Mucosa of rectum (tissue), 2 donors: ENCODE results near the gene ATP7B.

ENCODE experiments used
- H3K27ac ChIP-seq, 2 donors: one replicate each; pipeline ENCODE4 v1.7.0; 2013; ENCODE audit warnings: inconsistent platforms in 2 of 2, low read depth in 2 of 2, low read length in 2 of 2
- H3K27me3 ChIP-seq, 2 donors: one replicate each; pipeline ENCODE4 v1.7.0; 2013; ENCODE audit warnings: low read length in 2 of 2; ENCODE audit not compliant: control insufficient read depth in 2 of 2, insufficient read depth in 2 of 2
- H3K36me3 ChIP-seq, 2 donors: one replicate each; pipeline ENCODE4 v1.7.0; 2013; ENCODE audit warnings: low read length in 2 of 2; ENCODE audit not compliant: control insufficient read depth in 2 of 2, insufficient read depth in 2 of 2
- H3K4me1 ChIP-seq, 2 donors: one replicate each; pipeline ENCODE4 v1.7.0; 2013; ENCODE audit warnings: low read length in 2 of 2, mild to moderate bottlenecking in 1 of 2; ENCODE audit not compliant: control insufficient read depth in 2 of 2, insufficient read depth in 2 of 2
- H3K4me3 ChIP-seq, 2 donors: one replicate each; pipeline ENCODE4 v1.7.0; 2013; ENCODE audit warnings: low read length in 2 of 2
- H3K9ac ChIP-seq, 2 donors: one replicate each; pipeline ENCODE4 v1.7.0; 2013; ENCODE audit warnings: low read length in 2 of 2, low read depth in 1 of 2, mild to moderate bottlenecking in 1 of 2
- H3K9me3 ChIP-seq, 2 donors: one replicate each; pipeline ENCODE4 v1.7.0; 2013; ENCODE audit warnings: low read length in 2 of 2; ENCODE audit not compliant: control insufficient read depth in 2 of 2
- donor health status: healthy.
- donor health status: Normal muscosa, but diverticular disease.

Gene ATP7B

GRCh38 chr13:52029569-52029968 is 18.3 kb upstream of the ATP7B start:
- Histone ChIP-seq H3K4me3 (no peak overlapping the region), H3K36me3 (peaks cover 9 to 26% of the 10 kb centered on the region in 2 donors), H3K4me1 (no peaks in the 10 kb centered on the region), H3K9ac (no peak overlapping the region), H3K9me3 (no peaks in the 10 kb centered on the region), H3K27me3 (no peaks in the 10 kb centered on the region), H3K27ac (no peak overlapping the region)

- Histone ChIP-seq H3K4me1 (no peaks in the 10 kb centered on the region), H3K4me3 (no peak overlapping the region), H3K27ac (no peak overlapping the region), H3K36me3 (peaks cover 15 to 34% of the 10 kb centered on the region in 2 donors), H3K9me3 (no peaks in the 10 kb centered on the region), H3K27me3 (no peaks in the 10 kb centered on the region), H3K9ac (no peak overlapping the region)
These were observed 16.6 kb upstream of the ATP7B start for GRCh38 chr13:52027832-52028231.

GRCh38 chr13:52026246-52026626 is 15.0 kb upstream of the ATP7B start:
- no peaks in the 10 kb centered on the region for H3K4me1 ChIP-seq
- H3K9ac ChIP-seq: no peak overlapping the region
- no peaks in the 10 kb centered on the region for H3K27me3 ChIP-seq
- H3K27ac ChIP-seq: no peak overlapping the region
- no peaks in the 10 kb centered on the region for H3K9me3 ChIP-seq
- no peak overlapping the region for H3K4me3 ChIP-seq
- H3K36me3 ChIP-seq: peaks cover 21 to 45% of the 10 kb centered on the region in 2 donors

GRCh38 chr13:52025475-52026245 is 14.4 kb upstream of the ATP7B start:
- Histone ChIP-seq H3K36me3 (peaks cover 22 to 51% of the 10 kb centered on the region in 2 donors), H3K4me3 (no peak overlapping the region), H3K27ac (no peak overlapping the region), H3K27me3 (no peaks in the 10 kb centered on the region), H3K9ac (no peak overlapping the region), H3K4me1 (no peaks in the 10 kb centered on the region), H3K9me3 (no peaks in the 10 kb centered on the region)

GRCh38 chr13:52024481-52024880 is 13.2 kb upstream of the ATP7B start, which contains the start of gene UTP14C:
Gene UTP14C (plus strand): TSS chr13:52024691. CDS start chr13:52028805, 4,114 bp downstream.
- Histone ChIP-seq H3K4me1 (no peaks in the 10 kb centered on the region), H3K9me3 (no peaks in the 10 kb centered on the region), H3K27ac (no peak within 1 kb of the TSS), H3K9ac (no peak within 1 kb of the TSS), H3K4me3 (no peak within 1 kb of the TSS), H3K36me3 (peaks cover 22 to 63% of the 10 kb centered on the region in 2 donors), H3K27me3 (no peaks in the 10 kb centered on the region)

- Histone ChIP-seq H3K4me3 (no peak overlapping the region), H3K9me3 (no peaks in the 10 kb centered on the region), H3K27me3 (no peaks in the 10 kb centered on the region), H3K4me1 (no peaks in the 10 kb centered on the region), H3K9ac (no peak overlapping the region), H3K36me3 (peaks cover 18 to 64% of the 10 kb centered on the region in 2 donors), H3K27ac (no peak overlapping the region)
These were observed 11.1 kb upstream of the ATP7B start for GRCh38 chr13:52022356-52022755.

GRCh38 chr13:52020191-52020590 is 8.9 kb upstream of the ATP7B start:
- H3K27ac ChIP-seq: no peak overlapping the region
- H3K27me3 ChIP-seq: no peaks in the 10 kb centered on the region
- H3K9ac ChIP-seq: no peak overlapping the region
- H3K4me3 ChIP-seq: no peak overlapping the region
- H3K36me3 ChIP-seq: peaks cover 14 to 48% of the 10 kb centered on the region in 2 donors
- no peaks in the 10 kb centered on the region for H3K9me3 ChIP-seq
- no peaks in the 10 kb centered on the region for H3K4me1 ChIP-seq

- Histone ChIP-seq H3K36me3 (peaks cover 1 to 25% of the 10 kb centered on the region in 2 donors), H3K27ac (no peak overlapping the region), H3K4me3 (no peak overlapping the region), H3K9me3 (no peaks in the 10 kb centered on the region), H3K4me1 (peaks cover 5 to 10% of the 10 kb centered on the region in 2 donors), H3K27me3 (no peaks in the 10 kb centered on the region), H3K9ac (no peak overlapping the region)
These were observed 5.0 kb upstream of the ATP7B start for GRCh38 chr13:52016296-52016695.

GRCh38 chr13:52012512-52012836 is 1.2 kb upstream of the ATP7B start:
- Histone ChIP-seq H3K4me1 (peaks cover 11 to 15% of the 10 kb centered on the region in 2 donors), H3K27ac (peak overlapping the region; percentile 34 to 52)

GRCh38 chr13:52011632-52012511 is 622 bp upstream of the ATP7B start, which contains the start of gene ALG11:
Gene ALG11 (plus strand): TSS chr13:52012398. CDS start chr13:52012419, 21 bp downstream.
- Histone ChIP-seq H3K27me3 (no peaks in the 10 kb centered on the region), H3K36me3 (no peaks in the 10 kb centered on the region), H3K27ac (peak within 1 kb of the TSS; percentile 73 to 77), H3K9ac (peak within 1 kb of the TSS; percentile 81 to 85), H3K9me3 (no peaks in the 10 kb centered on the region), H3K4me3 (peak within 1 kb of the TSS; percentile 87 to 94), H3K4me1 (peaks cover 11 to 15% of the 10 kb centered on the region in 2 donors)

More at GRCh38 chr13:52012512-52012836, 1.2 kb upstream of the ATP7B start:
- peak overlapping the region; percentile 81 to 85 for H3K9ac ChIP-seq
- H3K27me3 ChIP-seq: no peaks in the 10 kb centered on the region
- H3K36me3 ChIP-seq: peaks cover 0 to under 1% of the 10 kb centered on the region in 2 donors
- H3K9me3 ChIP-seq: no peaks in the 10 kb centered on the region
- peak overlapping the region; percentile 87 to 94 for H3K4me3 ChIP-seq
